Pancreas (tissue), 10 donors: Measurements from ENCODE around the gene STAP1. TPM values are rescaled to one million over a fixed set of nuclear protein-coding genes. Genes with fewer than 3 reads are reported as not detected.

Experiments used
- ATAC-seq, 4 donors: fragments of 200-7000 bp; cut with Tn5 transposase; one replicate each; pipeline versions ENCODE4 v1.8.0 to v1.9.1; 2020; ENCODE audit warnings: mild to moderate bottlenecking in 4 of 4, moderate library complexity in 4 of 4
- DNase-seq, 6 donors: peaks; one replicate each; pipeline ENCODE4 v3.0.0-alpha.2; 2020
- FAIRE-seq: peaks from 2 replicates; lab custom pipeline; 2012; peaks lifted over from hg19 to GRCh38; lab: Jason Lieb, UNC
- H3K27ac ChIP-seq, 4 donors: fragments of 200-600 bp; sonication (generic); 1 replicate in 3 of 4; 2 replicates in 1 of 4; pipeline versions ENCODE4 v1.5.0 to v1.8.0; 2020
- H3K27me3 ChIP-seq, 4 donors: fragments of 200-600 bp; one replicate each; pipeline ENCODE4 v1.8.0; 2021
- H3K36me3 ChIP-seq, 3 donors: fragments of 200-600 bp; sonication (generic) in 1 of 3; one replicate each; pipeline versions ENCODE4 v1.5.0 to v1.8.0; 2020 to 2021
- H3K4me1 ChIP-seq, 3 donors: fragments of 200-600 bp; one replicate each; pipeline ENCODE4 v1.8.0; 2021
- H3K4me3 ChIP-seq, 4 donors: fragments of 200-600 bp; sonication (generic) in 2 of 4; one replicate each; pipeline versions ENCODE4 v1.5.0 to v1.8.0; 2020 to 2021
- H3K9me3 ChIP-seq, 4 donors: fragments of 200-600 bp; one replicate each; pipeline ENCODE4 v1.8.0; 2021
- CTCF ChIP-seq, 4 donors: fragments of 200-600 bp; sonication (generic) in 3 of 4; IDR thresholded peaks; one replicate each; pipeline versions ENCODE4 v1.5.0 to v1.8.0; 2021; ENCODE audit warnings: antibody characterized with exemption in 4 of 4
- WGBS, 2 donors: extraction: QIAGEN DNeasy Blood & Tissue Kit; methylation state at CpG; one replicate each; pipeline ENCODE4 v1.1.7; 2013; 5-methylcytosine and 5-hydroxymethylcytosine counted together
- intact Hi-C, 3 donors: fragments of 100-400 bp; cut with DNase I; formaldehyde crosslinking; loops; one replicate each; pipeline versions ENCODE4 v1.11.1 to v1.14.2; 2022
- polyA plus RNA-seq, 2 donors: library from polyadenylated mRNA; stranded (reverse); fragments of 200-250 nt; gene quantifications; one replicate each; pipeline ENCODE4 v1.2.3, GENCODE V29; 2013
- total RNA-seq, 6 donors: library from RNA; stranded (reverse); fragmentation: NEBNext Ultra II Directional in 4 of 6; extraction: Animal tissue kit (Norgen Biotek cat#: 25700) in 4 of 6; gene quantifications; one replicate each; pipeline versions ENCODE4 v1.2.1 to v1.2.4, GENCODE V29; 2021 to 2023
- donor health status: healthy with polysubstance abuse.
- donor health status: DM: no; HTN: no; CAD: no; lungs with moderate emphysema.
- donor health status: DM: no; HTN: no; CAD: no.
- donor health status: control.
- donor health status: control.
- donor health status: Bipolar disorder and iron deficiency.
- donor health status: DM: yes; HTN: yes; CAD: no.
- donor health status: DM: no; HTN: no; CAD: no.
- donor health status: DM: no; HTN: no; CAD: no.
- donor health status: DM: yes; HTN: yes; CAD: no.

Gene STAP1
- total and polyA plus RNA-seq, 8 donors: 0.21 to 0.29 (median 0.25) TPM; not detected in 4

DNA sequence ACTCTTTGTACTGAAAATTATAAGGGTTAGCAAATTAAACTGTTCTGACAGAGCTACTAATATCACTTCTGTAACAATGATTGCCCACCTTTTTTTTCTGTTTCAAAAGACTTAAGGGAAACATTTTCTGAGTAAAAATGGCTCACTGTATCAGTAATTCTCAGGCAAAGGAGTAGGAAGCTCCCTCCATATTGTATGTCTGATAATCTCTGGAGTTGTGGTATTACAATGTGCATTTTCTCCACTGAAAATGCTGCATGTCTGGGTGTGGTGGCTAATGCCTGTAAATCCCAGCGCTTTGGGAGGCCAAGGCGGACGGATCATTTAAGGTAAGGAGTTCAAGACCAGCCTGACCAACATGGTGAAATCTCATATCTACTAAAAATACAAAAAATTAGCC, 4.4 kb upstream of the STAP1 start:
- ATAC-seq: no peak
- DNase-seq: no peak
- Histone ChIP-seq H3K36me3 (no peaks in the 10 kb centered on the region), H3K4me3 (no peak overlapping the region), H3K27ac (no peak overlapping the region), H3K9me3 (no peaks in the 10 kb centered on the region), H3K27me3 (no peaks in the 10 kb centered on the region), H3K4me1 (no peaks in the 10 kb centered on the region)
- intact Hi-C loops: no loop called here
- 92 to 95% methylated on average over 3 of the region's 3 CpGs for WGBS, 2 donors
- no peak for TF ChIP-seq CTCF (IDR thresholded peaks at IDR 0.05)
- no peak for FAIRE-seq

- WGBS, 2 donors: 79 to 83% methylated on average over 3 of the region's 3 CpGs
- H3K27me3 ChIP-seq: no peaks in the 10 kb centered on the region
- H3K9me3 ChIP-seq: no peaks in the 10 kb centered on the region
- FAIRE-seq (no peak), DNase-seq (no peak), ATAC-seq (no peak)
- H3K4me1 ChIP-seq: no peaks in the 10 kb centered on the region
- no peak overlapping the region for H3K27ac ChIP-seq
- intact Hi-C loops: no loop called here
- H3K36me3 ChIP-seq: no peaks in the 10 kb centered on the region
- no peak overlapping the region for H3K4me3 ChIP-seq
- TF ChIP-seq CTCF (IDR thresholded peaks at IDR 0.05): no peak
These were observed 3.1 kb upstream of the STAP1 start for GRCh38 chr4:67555447-67555846.

GRCh38 chr4:67556436-67556835, 2.1 kb upstream of the STAP1 start:
- no peaks in the 10 kb centered on the region for H3K9me3 ChIP-seq
- no peaks in the 10 kb centered on the region for H3K4me1 ChIP-seq
- no peak for TF ChIP-seq CTCF (IDR thresholded peaks at IDR 0.05)
- no peak overlapping the region for H3K27ac ChIP-seq
- FAIRE-seq (no peak), ATAC-seq (no peak), DNase-seq (no peak)
- no peak overlapping the region for H3K4me3 ChIP-seq
- no peaks in the 10 kb centered on the region for H3K36me3 ChIP-seq
- intact Hi-C loops: no loop called here
- H3K27me3 ChIP-seq: no peaks in the 10 kb centered on the region
- WGBS, 2 donors: 42 to 60% methylated on average over 2 of the region's 2 CpGs

DNA sequence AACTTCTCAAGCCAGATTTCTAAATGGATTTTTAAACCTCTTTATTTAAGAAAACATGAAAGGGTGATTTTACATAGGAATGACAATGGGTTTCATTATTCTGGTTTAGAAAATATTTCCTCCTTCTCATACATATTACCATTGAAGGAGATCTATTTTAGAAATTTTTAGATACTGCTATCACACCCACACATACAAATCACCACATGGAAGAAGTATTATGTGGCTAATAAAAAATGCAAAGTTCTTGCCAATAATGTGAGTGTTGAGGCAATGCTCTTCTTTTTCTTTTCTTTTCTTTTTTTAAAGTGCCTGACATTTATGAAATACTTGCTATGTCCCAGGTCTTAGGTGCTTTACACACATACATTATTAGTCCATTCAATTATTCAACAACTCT, 6.8 kb downstream of the STAP1 start:
- Histone ChIP-seq H3K4me3 (no peak overlapping the region), H3K4me1 (no peaks in the 10 kb centered on the region), H3K36me3 (no peaks in the 10 kb centered on the region), H3K27ac (no peak overlapping the region), H3K9me3 (no peaks in the 10 kb centered on the region), H3K27me3 (no peaks in the 10 kb centered on the region)
- no peak for DNase-seq
- FAIRE-seq: no peak
- intact Hi-C loops: no loop called here
- ATAC-seq: no peak
- TF ChIP-seq CTCF (IDR thresholded peaks at IDR 0.05): no peak

GRCh38 chr4:67566335-67566734, 7.8 kb downstream of the STAP1 start:
- ATAC-seq: no peak
- intact Hi-C loops: no loop called here
- Histone ChIP-seq H3K27me3 (no peaks in the 10 kb centered on the region), H3K27ac (no peak overlapping the region), H3K4me3 (no peak overlapping the region), H3K9me3 (no peaks in the 10 kb centered on the region), H3K36me3 (no peaks in the 10 kb centered on the region), H3K4me1 (no peaks in the 10 kb centered on the region)
- no peak for TF ChIP-seq CTCF (IDR thresholded peaks at IDR 0.05)
- WGBS, 2 donors: 97 to 98% methylated on average over 3 of the region's 3 CpGs
- FAIRE-seq: no peak
- no peak for DNase-seq
